Measurements from ENCODE around the gene EPB41L4A. TPM values are rescaled to one million over a fixed set of nuclear protein-coding genes. Genes with fewer than 3 reads are reported as not detected.
A peak's percentile ranks its signal among the peaks of the same experiment; 100 is the strongest.

The EPB41L4A gene
- total RNA-seq, 1 donor, result 0.72 TPM

GRCh38 chr5:112390327-112390726 is 28.8 kb downstream of the EPB41L4A start:
- TF ChIP-seq, protein P1, sequence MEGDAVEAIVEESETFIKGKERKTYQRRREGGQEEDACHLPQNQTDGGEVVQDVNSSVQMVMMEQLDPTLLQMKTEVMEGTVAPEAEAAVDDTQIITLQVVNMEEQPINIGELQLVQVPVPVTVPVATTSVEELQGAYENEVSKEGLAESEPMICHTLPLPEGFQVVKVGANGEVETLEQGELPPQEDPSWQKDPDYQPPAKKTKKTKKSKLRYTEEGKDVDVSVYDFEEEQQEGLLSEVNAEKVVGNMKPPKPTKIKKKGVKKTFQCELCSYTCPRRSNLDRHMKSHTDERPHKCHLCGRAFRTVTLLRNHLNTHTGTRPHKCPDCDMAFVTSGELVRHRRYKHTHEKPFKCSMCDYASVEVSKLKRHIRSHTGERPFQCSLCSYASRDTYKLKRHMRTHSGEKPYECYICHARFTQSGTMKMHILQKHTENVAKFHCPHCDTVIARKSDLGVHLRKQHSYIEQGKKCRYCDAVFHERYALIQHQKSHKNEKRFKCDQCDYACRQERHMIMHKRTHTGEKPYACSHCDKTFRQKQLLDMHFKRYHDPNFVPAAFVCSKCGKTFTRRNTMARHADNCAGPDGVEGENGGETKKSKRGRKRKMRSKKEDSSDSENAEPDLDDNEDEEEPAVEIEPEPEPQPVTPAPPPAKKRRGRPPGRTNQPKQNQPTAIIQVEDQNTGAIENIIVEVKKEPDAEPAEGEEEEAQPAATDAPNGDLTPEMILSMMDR (IDR thresholded peaks at IDR 0.05; ENCODE audit: extremely low read depth, low read depth, low read length), result no peak
- H3K27me3 ChIP-seq (ENCODE audit: insufficient read depth, low read length), result no peaks in the 10 kb centered on the region
- no peaks in the 10 kb centered on the region for H3K79me2 ChIP-seq (ENCODE audit: insufficient read depth, low read length)
- H3K4me3 ChIP-seq (ENCODE audit: insufficient read depth, low read length), result no peak overlapping the region
- no peak overlapping the region for H3K4me2 ChIP-seq (ENCODE audit: insufficient read depth, low read length)
- H3K9me3 ChIP-seq (ENCODE audit: low read depth, low read length), result no peaks in the 10 kb centered on the region
- H2AFZ ChIP-seq (ENCODE audit: low read length), result no peak overlapping the region
- no peaks in the 10 kb centered on the region for H4K20me1 ChIP-seq (ENCODE audit: insufficient read depth, low read length)
- no peak overlapping the region for H3K27ac ChIP-seq (ENCODE audit: low read depth, low read length)
- no peaks in the 10 kb centered on the region for H3K4me1 ChIP-seq (ENCODE audit: insufficient read depth, low read length)
- no peaks in the 10 kb centered on the region for H3K36me3 ChIP-seq (ENCODE audit: insufficient read depth, low read length)
- no peak for DNase-seq (ENCODE audit: insufficient read length, low spot score, missing footprints)

DNA sequence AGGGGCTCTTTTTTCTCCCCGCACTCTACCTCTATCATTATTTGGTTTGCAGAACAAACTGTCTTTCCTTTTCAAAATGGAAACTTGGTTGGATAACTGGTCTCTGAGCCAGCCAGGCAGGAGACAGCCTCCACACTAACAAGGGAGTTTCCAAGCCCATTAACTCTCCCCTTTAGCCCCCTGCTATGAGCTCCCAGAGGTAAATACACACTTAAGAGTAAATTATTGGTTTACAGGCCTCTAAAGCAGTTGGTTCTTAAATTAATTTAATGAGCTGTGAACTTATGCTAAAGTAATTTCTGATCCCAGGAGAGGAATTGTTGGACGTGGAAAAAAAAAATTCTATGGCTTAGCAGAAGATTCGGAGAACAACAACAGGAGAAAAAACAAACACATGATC is 30.3 kb downstream of the EPB41L4A start:
- Histone ChIP-seq H2AFZ (ENCODE audit: low read length) (no peak overlapping the region), H3K27ac (ENCODE audit: low read depth, low read length) (no peak overlapping the region), H3K4me1 (ENCODE audit: insufficient read depth, low read length) (no peaks in the 10 kb centered on the region), H3K27me3 (ENCODE audit: insufficient read depth, low read length) (no peaks in the 10 kb centered on the region), H3K36me3 (ENCODE audit: insufficient read depth, low read length) (no peaks in the 10 kb centered on the region), H3K9me3 (ENCODE audit: low read depth, low read length) (no peaks in the 10 kb centered on the region), H3K4me3 (ENCODE audit: insufficient read depth, low read length) (no peak overlapping the region), H4K20me1 (ENCODE audit: insufficient read depth, low read length) (no peaks in the 10 kb centered on the region), H3K4me2 (ENCODE audit: insufficient read depth, low read length) (no peak overlapping the region), H3K79me2 (ENCODE audit: insufficient read depth, low read length) (no peaks in the 10 kb centered on the region)
- TF ChIP-seq, protein P1 (IDR thresholded peaks at IDR 0.05; ENCODE audit: extremely low read depth, low read depth, low read length), result no peak
- no peak for DNase-seq (ENCODE audit: insufficient read length, low spot score, missing footprints)

DNA sequence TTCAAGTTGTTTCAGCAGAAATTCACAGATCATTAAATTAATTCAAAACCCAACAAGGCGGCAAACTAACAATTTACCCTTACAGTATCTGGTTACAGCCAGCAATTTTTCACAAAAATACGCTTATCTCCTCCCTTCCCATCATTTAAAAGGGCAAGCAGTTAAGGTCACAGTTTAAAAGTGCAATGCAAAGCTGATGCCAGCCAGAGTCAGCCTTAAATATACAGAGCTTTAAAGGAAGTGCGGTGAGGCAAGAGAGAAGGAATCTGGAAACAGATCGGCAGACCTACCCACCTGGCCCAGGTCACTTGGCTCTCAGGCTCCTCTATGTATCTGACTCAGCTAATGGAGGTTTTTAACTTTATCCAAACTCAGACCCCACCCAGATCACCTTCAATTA is 31.0 kb downstream of the EPB41L4A start:
- Histone ChIP-seq H3K27ac (ENCODE audit: low read depth, low read length) (no peak overlapping the region), H3K4me3 (ENCODE audit: insufficient read depth, low read length) (no peak overlapping the region), H3K36me3 (ENCODE audit: insufficient read depth, low read length) (no peaks in the 10 kb centered on the region), H3K79me2 (ENCODE audit: insufficient read depth, low read length) (no peaks in the 10 kb centered on the region), H2AFZ (ENCODE audit: low read length) (no peak overlapping the region), H3K4me1 (ENCODE audit: insufficient read depth, low read length) (no peaks in the 10 kb centered on the region), H3K4me2 (ENCODE audit: insufficient read depth, low read length) (no peak overlapping the region), H4K20me1 (ENCODE audit: insufficient read depth, low read length) (no peaks in the 10 kb centered on the region), H3K9me3 (ENCODE audit: low read depth, low read length) (no peaks in the 10 kb centered on the region), H3K27me3 (ENCODE audit: insufficient read depth, low read length) (no peaks in the 10 kb centered on the region)
- TF ChIP-seq, protein P1 (IDR thresholded peaks at IDR 0.05; ENCODE audit: extremely low read depth, low read depth, low read length), result no peak
- no peak for DNase-seq (ENCODE audit: insufficient read length, low spot score, missing footprints)

- no peak overlapping the region for H2AFZ ChIP-seq (ENCODE audit: low read length)
- no peaks in the 10 kb centered on the region for H3K27me3 ChIP-seq (ENCODE audit: insufficient read depth, low read length)
- H3K9me3 ChIP-seq (ENCODE audit: low read depth, low read length), result no peaks in the 10 kb centered on the region
- H4K20me1 ChIP-seq (ENCODE audit: insufficient read depth, low read length), result no peaks in the 10 kb centered on the region
- H3K4me1 ChIP-seq (ENCODE audit: insufficient read depth, low read length), result no peaks in the 10 kb centered on the region
- H3K79me2 ChIP-seq (ENCODE audit: insufficient read depth, low read length), result no peaks in the 10 kb centered on the region
- no peak overlapping the region for H3K4me3 ChIP-seq (ENCODE audit: insufficient read depth, low read length)
- TF ChIP-seq, protein P1 (IDR thresholded peaks at IDR 0.05; ENCODE audit: extremely low read depth, low read depth, low read length), result no peak
- peak; percentile 19 for DNase-seq (ENCODE audit: insufficient read length, low spot score, missing footprints)
- H3K4me2 ChIP-seq (ENCODE audit: insufficient read depth, low read length), result no peak overlapping the region
- H3K27ac ChIP-seq (ENCODE audit: low read depth, low read length), result no peak overlapping the region
- H3K36me3 ChIP-seq (ENCODE audit: insufficient read depth, low read length), result no peaks in the 10 kb centered on the region
Observed at GRCh38 chr5:112386766-112387165, 32.3 kb downstream of the EPB41L4A start.
